ENCODE data around the gene NUDCD2.
"Not testable (repeated sequence)": the region's sequence is repeated elsewhere in the genome, so short reads cannot be mapped to it uniquely, and the experiment has no call there.

Gene NUDCD2

DNA sequence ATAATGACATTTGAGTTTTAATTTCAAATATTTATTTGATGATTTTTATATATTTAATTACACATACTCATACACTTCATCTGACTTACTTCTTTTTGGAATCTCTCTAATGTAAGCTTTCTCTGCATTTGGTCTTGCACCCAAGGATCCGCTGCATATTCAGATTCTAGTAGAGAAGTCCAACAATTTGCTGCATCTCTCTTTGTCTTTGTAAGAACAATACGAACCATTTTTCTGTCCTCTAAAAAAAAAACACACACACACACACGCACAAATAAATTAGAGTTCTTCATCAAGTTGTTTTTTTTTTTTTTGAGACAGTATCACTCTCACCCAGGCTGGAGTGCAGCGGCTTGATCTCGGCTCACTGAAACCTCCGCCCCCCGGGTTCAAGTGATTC, 3.1 kb downstream of the NUDCD2 start:
- no peak overlapping the region for H3K4me3 ChIP-seq (ENCODE audit: low read depth, low read length)
- DNase-seq (ENCODE audit: low read depth), result no peak
- TF ChIP-seq CTCF (IDR thresholded peaks at IDR 0.05; ENCODE audit: control insufficient read depth, extremely low read depth, insufficient read depth), result no peak

DNA sequence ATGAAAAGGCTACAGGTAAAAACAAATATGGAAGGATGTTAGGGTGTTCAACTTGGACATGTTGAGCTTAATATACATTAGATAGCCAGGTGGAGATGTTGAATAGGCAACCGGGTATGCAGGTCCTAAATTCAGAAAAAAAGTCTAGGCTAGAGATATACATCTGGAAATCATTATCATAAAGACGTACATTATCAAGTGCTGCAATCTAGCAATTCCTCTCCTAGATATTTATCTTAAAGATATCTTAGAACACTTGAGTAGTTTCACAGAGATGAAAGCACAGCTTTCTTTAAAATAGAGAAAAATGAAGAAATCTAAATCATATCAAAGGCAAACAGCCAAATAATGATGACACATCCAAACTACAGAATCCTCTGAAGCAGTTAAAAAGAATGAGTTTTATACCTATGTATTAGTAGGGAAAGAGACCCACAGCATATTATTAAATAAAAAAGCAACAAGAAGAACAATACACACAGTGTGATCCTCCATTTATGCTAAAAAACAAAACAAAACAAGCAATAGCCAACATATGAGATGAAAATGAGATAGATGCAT, 3.8 kb downstream of the NUDCD2 start:
- no peak for TF ChIP-seq CTCF (IDR thresholded peaks at IDR 0.05; ENCODE audit: control insufficient read depth, extremely low read depth, insufficient read depth)
- no peak for DNase-seq (ENCODE audit: low read depth)
- no peak overlapping the region for H3K4me3 ChIP-seq (ENCODE audit: low read depth, low read length)

GRCh38 chr5:163455406-163455805, 4.5 kb downstream of the NUDCD2 start:
- H3K4me3 ChIP-seq (ENCODE audit: low read depth, low read length); DNase-seq (ENCODE audit: low read depth): not testable (repeated sequence)

DNA sequence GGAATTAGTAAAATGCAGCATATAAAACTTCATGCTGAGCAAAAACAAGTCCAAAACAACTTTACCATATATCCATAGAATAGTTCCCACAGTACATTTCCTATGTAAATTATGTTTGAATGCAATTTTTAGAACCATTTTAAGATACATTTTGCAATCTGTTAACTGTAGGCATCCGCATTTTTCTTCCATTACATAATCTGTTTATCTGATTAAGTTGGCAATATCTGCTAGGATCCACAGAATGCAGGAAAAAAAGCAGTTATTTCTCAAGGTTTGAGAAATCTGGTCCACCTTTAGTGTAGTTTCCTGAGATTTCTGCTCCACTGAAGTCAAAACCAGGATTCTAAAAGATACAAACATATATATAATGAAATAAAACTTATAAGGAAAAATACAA, 6.2 kb downstream of the NUDCD2 start:
- DNase-seq (ENCODE audit: low read depth), result no peak
- no peak overlapping the region for H3K4me3 ChIP-seq (ENCODE audit: low read depth, low read length)
- no peak for TF ChIP-seq CTCF (IDR thresholded peaks at IDR 0.05; ENCODE audit: control insufficient read depth, extremely low read depth, insufficient read depth)

DNA sequence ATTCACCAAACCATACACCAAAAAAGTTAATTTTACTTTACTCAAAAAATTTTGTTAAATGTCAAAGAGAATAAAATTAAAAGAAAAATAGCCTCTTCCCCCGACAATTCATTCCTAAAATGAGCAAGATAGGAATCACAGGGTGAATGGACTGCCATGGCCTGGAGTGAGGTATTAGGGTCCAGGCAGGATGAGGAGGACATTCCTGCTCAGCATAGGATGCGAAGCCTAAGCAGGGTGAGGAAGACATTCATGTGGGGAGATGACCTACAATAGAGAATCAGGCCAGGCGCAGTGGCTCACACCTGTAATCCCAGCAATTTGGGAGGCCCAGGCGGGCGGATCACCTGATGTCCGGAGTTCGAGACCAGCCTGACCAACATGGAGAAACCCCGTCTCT, 8.4 kb downstream of the NUDCD2 start:
- no peak for TF ChIP-seq CTCF (IDR thresholded peaks at IDR 0.05; ENCODE audit: control insufficient read depth, extremely low read depth, insufficient read depth)
- DNase-seq (ENCODE audit: low read depth), result no peak

GRCh38 chr5:163448491-163448890, 11.4 kb downstream of the NUDCD2 start:
- no peak overlapping the region for H3K4me3 ChIP-seq (ENCODE audit: low read depth, low read length)
- TF ChIP-seq CTCF (IDR thresholded peaks at IDR 0.05; ENCODE audit: control insufficient read depth, extremely low read depth, insufficient read depth), result no peak
- DNase-seq (ENCODE audit: low read depth), result no peak

More for the DNA sequence above, 8.4 kb downstream of the NUDCD2 start:
- H3K4me3 ChIP-seq (ENCODE audit: low read depth, low read length), result no peak overlapping the region

- TF ChIP-seq CTCF (IDR thresholded peaks at IDR 0.05; ENCODE audit: control insufficient read depth, extremely low read depth, insufficient read depth), result no peak
- no peak overlapping the region for H3K4me3 ChIP-seq (ENCODE audit: low read depth, low read length)
- no peak for DNase-seq (ENCODE audit: low read depth)
These were observed 12.0 kb downstream of the NUDCD2 start for GRCh38 chr5:163447875-163448274.

All from LNCaP clone FGC (cell line).